HG02885 (cell line): Measurements from ENCODE around the gene STARD13.

Experiments used
- ATAC-seq: cut with Tn5 transposase; IDR thresholded peaks from one replicate; pipeline ENCODE4 v1.9.1; 2021; ENCODE audit warnings: mild to moderate bottlenecking; ENCODE audit not compliant: unreplicated experiment, poor library complexity

Gene STARD13

GRCh38 chr13:33106656-33107360, 178.7 kb downstream of the STARD13 start:
- peak; percentile 40 for ATAC-seq

- ATAC-seq = no peak
These were observed 180.1 kb downstream of the STARD13 start for GRCh38 chr13:33105387-33106005.

- no peak for ATAC-seq
These were observed 182.1 kb downstream of the STARD13 start for GRCh38 chr13:33103457-33103856.

- ATAC-seq = no peak
These were observed 183.7 kb downstream of the STARD13 start for GRCh38 chr13:33101835-33102234.

GRCh38 chr13:33100886-33101285, 184.7 kb downstream of the STARD13 start:
- no peak for ATAC-seq

GRCh38 chr13:33099860-33100259, 185.7 kb downstream of the STARD13 start:
- no peak for ATAC-seq

- no peak for ATAC-seq
These were observed 188.5 kb downstream of the STARD13 start for GRCh38 chr13:33096886-33097605.

GRCh38 chr13:33092073-33092987, 193.2 kb downstream of the STARD13 start:
- no peak for ATAC-seq

- no peak for ATAC-seq
These were observed 194.2 kb downstream of the STARD13 start for GRCh38 chr13:33091415-33091774.

- no peak for ATAC-seq
These were observed 194.7 kb downstream of the STARD13 start for GRCh38 chr13:33090755-33091414.

GRCh38 chr13:33089311-33089710, 196.2 kb downstream of the STARD13 start:
- ATAC-seq = no peak

- ATAC-seq = no peak
These were observed 197.8 kb downstream of the STARD13 start for GRCh38 chr13:33087790-33088189.

- ATAC-seq = no peak
These were observed 198.5 kb downstream of the STARD13 start for GRCh38 chr13:33087091-33087490.

- no peak for ATAC-seq
These were observed 202.5 kb downstream of the STARD13 start for GRCh38 chr13:33083054-33083453.

- no peak for ATAC-seq
These were observed 203.9 kb downstream of the STARD13 start for GRCh38 chr13:33081666-33082065.

- ATAC-seq = no peak
These were observed 204.5 kb downstream of the STARD13 start for GRCh38 chr13:33080972-33081590.

GRCh38 chr13:33079960-33080359, 205.6 kb downstream of the STARD13 start:
- no peak for ATAC-seq

- no peak for ATAC-seq
These were observed 207.3 kb downstream of the STARD13 start for GRCh38 chr13:33078263-33078662.
